ENCODE data around the gene ZNF175. TPM values are rescaled to one million over a fixed set of nuclear protein-coding genes. Genes with fewer than 3 reads are reported as not detected.

Gene ZNF175
- total and polyA plus RNA-seq, 9 of the 15 experiments (the other 6 are each of a cell fraction or from before 2014, with no cell fraction given): 3.7 to 37.9 (median 14.0) TPM

DNA sequence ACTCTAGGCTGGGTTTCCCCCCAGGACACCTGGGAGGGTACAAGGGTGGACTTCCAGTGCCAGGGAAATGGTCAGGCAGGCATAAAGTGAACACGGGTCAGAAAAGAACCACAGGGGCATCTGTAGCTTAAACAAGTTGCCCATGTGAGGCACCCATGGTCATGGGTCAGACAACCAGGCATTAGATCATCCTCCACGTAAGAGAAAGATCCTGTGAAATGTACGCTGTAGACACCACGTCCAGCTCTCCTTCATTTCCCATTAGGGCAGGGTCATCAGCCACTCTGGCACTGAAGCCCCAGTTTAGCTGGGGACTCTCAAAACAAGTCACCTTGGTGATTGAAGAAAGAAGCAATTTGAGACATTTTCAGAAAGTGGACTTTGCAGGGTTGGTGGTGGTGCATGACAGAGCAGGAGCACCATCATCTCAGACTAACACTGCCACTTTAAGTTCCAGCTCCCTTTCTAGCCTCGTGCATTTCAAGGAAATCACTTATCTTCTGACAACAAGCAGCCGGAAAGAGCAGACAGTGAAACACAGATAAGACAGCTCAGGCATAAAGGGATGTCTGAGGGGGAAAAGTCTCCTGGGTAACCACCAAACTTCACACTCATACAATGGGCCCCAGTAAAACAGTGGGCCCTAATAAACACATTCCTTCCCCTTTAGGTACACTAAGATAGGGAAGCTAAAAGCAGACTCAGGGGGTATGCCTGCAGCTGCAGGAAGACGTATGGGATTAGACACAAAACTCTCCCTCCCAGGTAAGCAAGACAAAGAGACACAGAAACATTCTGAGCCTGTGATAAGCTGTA, 23.5 kb upstream of the ZNF175 start (continued):
- TF ChIP-seq SIX5 (IDR thresholded peaks at IDR 0.05; ENCODE audit: borderline replicate concordance in 1 of 2, insufficient read depth in 1 of 2, low read depth in 1 of 2, low read length in 2 of 2) (no peak), DMBX1 (CRISPR knock-in tag; IDR thresholded peaks at IDR 0.05; ENCODE audit: borderline replicate concordance) (peak; percentile 78; the same call in 1 of the 2 replicates), ZNF551 (CRISPR knock-in tag; IDR thresholded peaks at IDR 0.05) (no peak), ZKSCAN3 (CRISPR knock-in tag; IDR thresholded peaks at IDR 0.05) (no peak), KLF1 (tag; IDR thresholded peaks at IDR 0.05) (no peak), ZSCAN32 (CRISPR knock-in tag; IDR thresholded peaks at IDR 0.05) (no peak), MBD2 (IDR thresholded peaks at IDR 0.05; ENCODE audit: borderline replicate concordance, low read depth) (peak; percentile 90), JUN (IDR thresholded peaks at IDR 0.05; ENCODE audit: borderline replicate concordance, low read depth, low read length) (peak; percentile 72; the same call in 1 of the 2 replicates), JUN (CRISPR knock-in tag; IDR thresholded peaks at IDR 0.05; ENCODE audit: borderline replicate concordance) (0 out of 2 replicates have a peak, but pooled peaks have one; percentile 29), ARID2 (IDR thresholded peaks at IDR 0.05) (no peak), KDM2B (CRISPR knock-in tag; IDR thresholded peaks at IDR 0.05) (no peak), GABPA (tag; conservative IDR thresholded peaks at IDR 0.05; ENCODE audit: low read depth) (peak; percentile 83), KLF10 (CRISPR knock-in tag; IDR thresholded peaks at IDR 0.05) (no peak), TGIF2 (CRISPR knock-in tag; IDR thresholded peaks at IDR 0.05) (no peak), ZNF140 (CRISPR knock-in tag; IDR thresholded peaks at IDR 0.05) (no peak), ZNF197 (CRISPR knock-in tag; IDR thresholded peaks at IDR 0.05; ENCODE audit: low read depth) (no peak; the same call in 1 of the 2 replicates), SNRNP70 (optimal IDR thresholded peaks at IDR 0.05; ENCODE audit: low read depth, low read length) (no peak), MAFK (IDR thresholded peaks at IDR 0.05; ENCODE audit: low read length) (no peak), C11orf30 (IDR thresholded peaks at IDR 0.05; ENCODE audit: low read depth) (0 out of 2 replicates have a peak, but pooled peaks have one; percentile 26), SRSF1 (IDR thresholded peaks at IDR 0.05; ENCODE audit: low read depth, low read length) (no peak), ELF1 (tag; IDR thresholded peaks at IDR 0.05) (no peak), ZNF584 (CRISPR knock-in tag; IDR thresholded peaks at IDR 0.05; ENCODE audit: low read depth) (peak; percentile 81; the same call in 1 of the 2 replicates), NCOA4 (IDR thresholded peaks at IDR 0.05; ENCODE audit: partially characterized antibody) (no peak)
- TF ChIP-seq, protein P1, sequence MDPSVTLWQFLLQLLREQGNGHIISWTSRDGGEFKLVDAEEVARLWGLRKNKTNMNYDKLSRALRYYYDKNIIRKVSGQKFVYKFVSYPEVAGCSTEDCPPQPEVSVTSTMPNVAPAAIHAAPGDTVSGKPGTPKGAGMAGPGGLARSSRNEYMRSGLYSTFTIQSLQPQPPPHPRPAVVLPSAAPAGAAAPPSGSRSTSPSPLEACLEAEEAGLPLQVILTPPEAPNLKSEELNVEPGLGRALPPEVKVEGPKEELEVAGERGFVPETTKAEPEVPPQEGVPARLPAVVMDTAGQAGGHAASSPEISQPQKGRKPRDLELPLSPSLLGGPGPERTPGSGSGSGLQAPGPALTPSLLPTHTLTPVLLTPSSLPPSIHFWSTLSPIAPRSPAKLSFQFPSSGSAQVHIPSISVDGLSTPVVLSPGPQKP (CRISPR knock-in tag; IDR thresholded peaks at IDR 0.05): no peak
- TF ChIP-seq, protein P2, sequence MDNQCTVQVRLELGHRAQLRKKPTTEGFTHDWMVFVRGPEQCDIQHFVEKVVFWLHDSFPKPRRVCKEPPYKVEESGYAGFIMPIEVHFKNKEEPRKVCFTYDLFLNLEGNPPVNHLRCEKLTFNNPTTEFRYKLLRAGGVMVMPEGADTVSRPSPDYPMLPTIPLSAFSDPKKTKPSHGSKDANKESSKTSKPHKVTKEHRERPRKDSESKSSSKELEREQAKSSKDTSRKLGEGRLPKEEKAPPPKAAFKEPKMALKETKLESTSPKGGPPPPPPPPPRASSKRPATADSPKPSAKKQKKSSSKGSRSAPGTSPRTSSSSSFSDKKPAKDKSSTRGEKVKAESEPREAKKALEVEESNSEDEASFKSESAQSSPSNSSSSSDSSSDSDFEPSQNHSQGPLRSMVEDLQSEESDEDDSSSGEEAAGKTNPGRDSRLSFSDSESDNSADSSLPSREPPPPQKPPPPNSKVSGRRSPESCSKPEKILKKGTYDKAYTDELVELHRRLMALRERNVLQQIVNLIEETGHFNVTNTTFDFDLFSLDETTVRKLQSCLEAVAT (IDR thresholded peaks at IDR 0.05): peak in 1 of 2 experiments; percentile 77; a peak in 2 of 4 replicates
- TF ChIP-seq, protein P3, sequence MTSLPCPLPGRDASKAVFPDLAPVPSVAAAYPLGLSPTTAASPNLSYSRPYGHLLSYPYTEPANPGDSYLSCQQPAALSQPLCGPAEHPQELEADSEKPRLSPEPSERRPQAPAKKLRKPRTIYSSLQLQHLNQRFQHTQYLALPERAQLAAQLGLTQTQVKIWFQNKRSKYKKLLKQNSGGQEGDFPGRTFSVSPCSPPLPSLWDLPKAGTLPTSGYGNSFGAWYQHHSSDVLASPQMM (CRISPR knock-in tag; IDR thresholded peaks at IDR 0.05): no peak

Measured in K562 (cell line).